HG02678 (cell line): ENCODE data around the gene G6PC1.
"Not testable (repeated sequence)": the region's sequence is repeated elsewhere in the genome, so short reads cannot be mapped to it uniquely, and the experiment has no call there.

Experiments used
- ATAC-seq: cut with Tn5 transposase; IDR thresholded peaks from one replicate; pipeline ENCODE4 v1.9.1; 2021; ENCODE audit warnings: mild to moderate bottlenecking, moderate library complexity; ENCODE audit not compliant: unreplicated experiment

G6PC1 gene

GRCh38 chr17:42900460-42901331 is at the start of gene G6PC1:
G6PC1 (plus strand) TSS chr17:42900799; CDS start chr17:42900877, 78 bp downstream.
- ATAC-seq = no peak

GRCh38 chr17:42850954-42851353 is 49.6 kb upstream of the G6PC1 start, which contains the start of gene AOC3:
AOC3 (plus strand) TSS chr17:42851199; CDS start chr17:42851344, 145 bp downstream.
- no peak for ATAC-seq

DNA sequence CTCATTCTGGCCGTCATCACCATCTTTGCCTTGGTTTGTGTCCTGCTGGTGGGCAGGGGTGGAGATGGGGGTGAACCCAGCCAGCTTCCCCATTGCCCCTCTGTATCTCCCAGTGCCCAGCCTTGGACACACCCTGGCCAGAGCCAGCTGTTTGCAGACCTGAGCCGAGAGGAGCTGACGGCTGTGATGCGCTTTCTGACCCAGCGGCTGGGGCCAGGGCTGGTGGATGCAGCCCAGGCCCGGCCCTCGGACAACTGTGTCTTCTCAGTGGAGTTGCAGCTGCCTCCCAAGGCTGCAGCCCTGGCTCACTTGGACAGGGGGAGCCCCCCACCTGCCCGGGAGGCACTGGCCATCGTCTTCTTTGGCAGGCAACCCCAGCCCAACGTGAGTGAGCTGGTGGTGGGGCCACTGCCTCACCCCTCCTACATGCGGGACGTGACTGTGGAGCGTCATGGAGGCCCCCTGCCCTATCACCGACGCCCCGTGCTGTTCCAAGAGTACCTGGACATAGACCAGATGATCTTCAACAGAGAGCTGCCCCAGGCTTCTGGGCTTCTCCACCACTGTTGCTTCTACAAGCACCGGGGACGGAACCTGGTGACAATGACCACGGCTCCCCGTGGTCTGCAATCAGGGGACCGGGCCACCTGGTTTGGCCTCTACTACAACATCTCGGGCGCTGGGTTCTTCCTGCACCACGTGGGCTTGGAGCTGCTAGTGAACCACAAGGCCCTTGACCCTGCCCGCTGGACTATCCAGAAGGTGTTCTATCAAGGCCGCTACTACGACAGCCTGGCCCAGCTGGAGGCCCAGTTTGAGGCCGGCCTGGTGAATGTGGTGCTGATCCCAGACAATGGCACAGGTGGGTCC is 49.0 kb upstream of the G6PC1 start:
- ATAC-seq = not testable (repeated sequence)

DNA sequence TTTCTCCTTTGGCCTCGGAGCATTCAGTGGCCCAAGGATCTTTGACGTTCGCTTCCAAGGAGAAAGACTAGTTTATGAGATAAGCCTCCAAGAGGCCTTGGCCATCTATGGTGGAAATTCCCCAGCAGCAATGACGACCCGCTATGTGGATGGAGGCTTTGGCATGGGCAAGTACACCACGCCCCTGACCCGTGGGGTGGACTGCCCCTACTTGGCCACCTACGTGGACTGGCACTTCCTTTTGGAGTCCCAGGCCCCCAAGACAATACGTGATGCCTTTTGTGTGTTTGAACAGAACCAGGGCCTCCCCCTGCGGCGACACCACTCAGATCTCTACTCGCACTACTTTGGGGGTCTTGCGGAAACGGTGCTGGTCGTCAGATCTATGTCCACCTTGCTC is 48.2 kb upstream of the G6PC1 start:
- ATAC-seq = no peak

DNA sequence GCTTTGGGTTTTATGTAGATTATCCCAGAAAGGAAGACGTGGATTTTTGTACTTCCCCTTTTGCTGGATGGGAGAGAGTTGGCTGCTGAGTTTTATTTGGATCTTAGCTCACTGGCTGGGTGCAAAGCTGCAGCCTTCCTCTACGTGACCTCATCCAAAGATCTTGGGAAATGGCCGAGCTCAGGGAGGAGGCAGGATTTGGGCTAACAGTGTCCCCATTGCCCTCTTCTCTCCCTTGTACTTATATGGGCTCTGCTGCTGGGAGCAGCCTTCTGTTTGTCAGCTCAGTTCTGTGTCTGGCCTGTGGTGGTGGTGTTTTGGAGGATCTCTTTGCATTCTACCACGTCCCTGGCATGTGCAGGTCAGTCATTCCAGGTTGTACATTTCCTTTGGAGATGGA is 47.6 kb upstream of the G6PC1 start:
- ATAC-seq = no peak

DNA sequence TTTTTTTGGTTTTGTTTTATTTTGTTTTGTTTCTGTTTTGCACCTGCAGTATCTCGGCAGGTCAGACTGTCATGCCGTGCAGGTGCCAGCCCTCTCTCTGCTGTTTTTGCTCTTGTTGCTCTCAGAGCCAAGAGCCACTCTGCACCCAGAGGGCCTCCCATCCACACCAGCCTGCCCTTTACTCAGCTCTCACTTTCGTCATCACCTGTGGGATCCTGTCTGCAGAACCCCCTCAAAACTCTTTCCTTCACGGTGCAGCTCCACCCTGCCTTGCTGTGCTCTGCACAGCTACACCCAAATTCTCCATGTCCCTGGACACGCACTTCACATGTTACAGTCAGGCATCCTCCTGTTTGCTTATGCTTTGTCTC is 47.0 kb upstream of the G6PC1 start:
- no peak for ATAC-seq

DNA sequence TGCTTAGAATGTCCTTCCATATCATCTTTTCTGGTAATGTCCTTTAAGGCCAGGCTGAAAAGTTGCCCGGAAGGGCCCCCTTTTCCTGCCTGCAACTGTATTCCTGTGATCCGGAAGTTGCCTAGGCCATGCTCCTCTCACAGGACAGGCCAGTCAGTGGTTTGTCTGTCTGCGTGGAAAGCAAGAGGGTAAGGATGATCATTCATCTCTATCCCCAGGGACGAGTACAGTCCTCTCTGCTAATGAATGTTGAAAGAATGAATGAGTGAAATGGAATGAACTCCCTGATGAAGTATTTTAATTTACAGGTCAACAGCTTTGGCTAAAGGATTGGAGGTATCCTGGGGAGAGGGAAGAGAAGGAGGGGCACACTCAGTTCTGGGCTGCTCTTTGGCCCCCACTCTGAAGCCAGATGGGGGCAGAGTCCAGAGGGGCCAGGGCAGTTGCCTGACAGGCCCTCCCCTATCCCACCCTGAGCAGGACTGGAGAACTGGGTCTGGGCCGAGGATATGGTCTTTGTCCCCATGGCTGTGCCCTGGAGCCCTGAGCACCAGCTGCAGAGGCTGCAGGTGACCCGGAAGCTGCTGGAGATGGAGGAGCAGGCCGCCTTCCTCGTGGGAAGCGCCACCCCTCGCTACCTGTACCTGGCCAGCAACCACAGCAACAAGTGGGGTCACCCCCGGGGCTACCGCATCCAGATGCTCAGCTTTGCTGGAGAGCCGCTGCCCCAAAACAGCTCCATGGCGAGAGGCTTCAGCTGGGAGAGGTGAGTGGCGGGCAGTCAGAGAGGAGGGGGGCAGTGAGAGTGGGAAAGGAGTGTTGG is 46.4 kb upstream of the G6PC1 start:
- ATAC-seq = no peak

GRCh38 chr17:42855048-42855596 is 45.5 kb upstream of the G6PC1 start:
- no peak for ATAC-seq

DNA sequence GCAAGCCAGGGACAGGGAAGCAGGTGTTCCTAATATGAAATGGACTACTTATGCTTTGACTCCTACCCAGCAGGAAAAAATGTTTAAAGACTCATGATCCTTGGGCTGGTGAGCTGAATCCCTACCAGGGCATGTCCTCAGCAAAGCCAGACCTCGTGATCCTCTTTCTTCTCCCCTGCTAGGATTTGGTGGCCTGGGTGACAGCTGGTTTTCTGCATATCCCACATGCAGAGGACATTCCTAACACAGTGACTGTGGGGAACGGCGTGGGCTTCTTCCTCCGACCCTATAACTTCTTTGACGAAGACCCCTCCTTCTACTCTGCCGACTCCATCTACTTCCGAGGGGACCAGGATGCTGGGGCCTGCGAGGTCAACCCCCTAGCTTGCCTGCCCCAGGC is 44.5 kb upstream of the G6PC1 start:
- ATAC-seq = not testable (repeated sequence)

DNA sequence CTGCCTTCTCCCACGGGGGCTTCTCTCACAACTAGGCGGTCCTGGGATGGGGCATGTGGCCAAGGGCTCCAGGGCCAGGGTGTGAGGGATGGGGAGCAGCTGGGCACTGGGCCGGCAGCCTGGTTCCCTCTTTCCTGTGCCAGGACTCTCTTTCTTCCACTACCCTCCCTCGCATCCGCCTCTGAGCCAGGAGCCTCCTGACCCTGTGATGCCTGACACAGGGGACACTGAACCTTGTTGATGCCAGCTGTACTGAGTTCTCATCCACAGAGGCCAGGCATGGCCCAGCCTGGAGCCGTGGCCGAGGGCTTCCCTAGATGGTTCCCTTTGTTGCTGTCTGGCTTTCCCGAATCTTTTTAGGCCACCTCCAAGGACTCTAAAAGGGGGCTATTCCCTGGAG is 44.1 kb upstream of the G6PC1 start:
- ATAC-seq = not testable (repeated sequence)

DNA sequence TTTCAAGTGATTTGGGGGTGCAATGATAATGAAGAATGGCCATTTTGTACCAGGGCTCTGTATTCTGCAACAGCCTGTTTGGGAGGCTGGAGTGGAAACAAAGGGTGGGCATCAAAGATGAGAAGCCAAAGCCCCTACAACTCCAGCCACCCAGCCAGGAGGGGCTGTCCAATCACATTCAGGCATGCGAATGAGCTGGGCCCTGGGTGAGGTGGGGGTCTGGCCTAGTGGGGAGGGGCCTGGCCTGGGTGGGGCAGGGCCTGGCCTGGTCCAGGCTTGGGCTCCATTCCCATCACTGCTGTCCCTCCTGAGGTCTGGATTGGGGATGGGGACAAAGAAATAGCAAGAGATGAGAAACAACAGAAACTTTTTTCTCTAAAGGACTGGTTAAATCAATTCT is 43.2 kb upstream of the G6PC1 start:
- no peak for ATAC-seq

- ATAC-seq = no peak
Observed at GRCh38 chr17:42865638-42866094, 34.9 kb upstream of the G6PC1 start.

- ATAC-seq = no peak
Observed at GRCh38 chr17:42866216-42866615, 34.4 kb upstream of the G6PC1 start.

GRCh38 chr17:42866631-42867575 is 33.7 kb upstream of the G6PC1 start:
- no peak for ATAC-seq

- ATAC-seq = not testable (repeated sequence)
Observed at GRCh38 chr17:42867694-42868261, 32.8 kb upstream of the G6PC1 start.

- no peak for ATAC-seq
Observed at GRCh38 chr17:42868338-42868737, 32.3 kb upstream of the G6PC1 start.

GRCh38 chr17:42871647-42872046 is 29.0 kb upstream of the G6PC1 start:
- no peak for ATAC-seq

GRCh38 chr17:42872251-42872965 is 28.2 kb upstream of the G6PC1 start:
- ATAC-seq = no peak
